Effector memory CD8-positive, alpha-beta T cell (primary cell): ENCODE results near the gene LRFN5.
A peak's percentile ranks its signal among the peaks of the same experiment; 100 is the strongest.
"Not testable (repeated sequence)": the region's sequence is repeated elsewhere in the genome, so short reads cannot be mapped to it uniquely, and the experiment has no call there.

ENCODE experiments used
- ATAC-seq: fragments of 150-1000 bp; cut with Tn5 transposase; replicated peaks from 2 replicates; pipeline ENCODE4 v1.10.0; 2021; ENCODE audit warnings: mild to moderate bottlenecking, moderate library complexity
- DNase-seq, 3 experiments: peaks; one replicate each; pipeline ENCODE4 v3.0.0; 2021
- H3K27ac Mint-ChIP-seq, 2 donors: one replicate each; pipeline ENCODE4 v1.8.0; 2022; ENCODE audit warnings: mild to moderate bottlenecking in 2 of 2, mixed read lengths in 2 of 2, moderate library complexity in 2 of 2
- H3K27me3 Mint-ChIP-seq, 2 donors: one replicate each; pipeline ENCODE4 v1.8.0; 2022; ENCODE audit warnings: mixed read lengths in 2 of 2
- H3K36me3 Mint-ChIP-seq: one replicate; pipeline ENCODE4 v1.8.0; 2022; ENCODE audit warnings: mild to moderate bottlenecking, moderate library complexity, mixed read lengths; ENCODE audit not compliant: insufficient read depth
- H3K4me1 Mint-ChIP-seq, 2 donors: one replicate each; pipeline ENCODE4 v1.8.0; 2022; ENCODE audit warnings: low read depth in 2 of 2, mixed read lengths in 2 of 2
- H3K4me3 Mint-ChIP-seq, 2 donors: one replicate each; pipeline ENCODE4 v1.8.0; 2022; ENCODE audit warnings: mild to moderate bottlenecking in 2 of 2, mixed read lengths in 2 of 2, moderate library complexity in 2 of 2
- H3K9me3 Mint-ChIP-seq, 2 donors: one replicate each; pipeline ENCODE4 v1.8.0; 2022; ENCODE audit warnings: mixed read lengths in 2 of 2
- total RNA-seq, 9 experiments: gene quantifications; one replicate each; lab custom pipeline; 2026; lab: John Stamatoyannopoulos, UW

The LRFN5 gene
- 0 to 0.30 (median 0) reads per million in 9 experiments for total RNA-seq

GRCh38 chr14:41606532-41607303, at the start of gene LRFN5:
TSS of gene LRFN5 (plus strand) at chr14:41606876.
- no peaks in the 10 kb centered on the region for H3K36me3 Mint-ChIP-seq
- no peak within 1 kb of the TSS for H3K27ac Mint-ChIP-seq
- peaks cover 0 to 4% of the 10 kb centered on the region in 2 donors for H3K9me3 Mint-ChIP-seq
- peak within 1 kb of the TSS; percentile 57 to 59 for H3K4me3 Mint-ChIP-seq
- H3K27me3 Mint-ChIP-seq = peaks cover 59 to 66% of the 10 kb centered on the region in 2 donors
- ATAC-seq (no peak), DNase-seq (no peak)
- peaks cover 7 to 13% of the 10 kb centered on the region in 2 donors for H3K4me1 Mint-ChIP-seq

GRCh38 chr14:41558490-41558889, 48.2 kb upstream of the LRFN5 start:
- ATAC-seq = no peak
- no peak overlapping the region for H3K4me3 Mint-ChIP-seq
- H3K36me3 Mint-ChIP-seq = no peaks in the 10 kb centered on the region
- H3K27ac Mint-ChIP-seq = no peak overlapping the region
- H3K27me3 Mint-ChIP-seq = no peaks in the 10 kb centered on the region
- no peaks in the 10 kb centered on the region for H3K4me1 Mint-ChIP-seq
- no peak for DNase-seq
- peaks cover 0 to 2% of the 10 kb centered on the region in 2 donors for H3K9me3 Mint-ChIP-seq

GRCh38 chr14:41566864-41567263, 39.8 kb upstream of the LRFN5 start:
- H3K36me3 Mint-ChIP-seq, H3K4me1 Mint-ChIP-seq, H3K9me3 Mint-ChIP-seq, H3K27me3 Mint-ChIP-seq, DNase-seq, H3K27ac Mint-ChIP-seq, H3K4me3 Mint-ChIP-seq, ATAC-seq: not testable (repeated sequence)

GRCh38 chr14:41568979-41569378, 37.7 kb upstream of the LRFN5 start:
- Mint-ChIP-seq H3K27me3 (no peaks in the 10 kb centered on the region), H3K4me3 (no peak overlapping the region), H3K27ac (no peak overlapping the region), H3K9me3 (peaks cover 0 to 2% of the 10 kb centered on the region in 2 donors), H3K4me1 (no peaks in the 10 kb centered on the region), H3K36me3 (no peaks in the 10 kb centered on the region)
- no peak for DNase-seq
- no peak for ATAC-seq

GRCh38 chr14:41570415-41571155, 36.1 kb upstream of the LRFN5 start:
- H3K27ac Mint-ChIP-seq = no peak overlapping the region
- no peaks in the 10 kb centered on the region for H3K4me1 Mint-ChIP-seq
- H3K36me3 Mint-ChIP-seq = no peaks in the 10 kb centered on the region
- ATAC-seq (no peak), DNase-seq (no peak)
- H3K27me3 Mint-ChIP-seq = no peaks in the 10 kb centered on the region
- no peak overlapping the region for H3K4me3 Mint-ChIP-seq
- H3K9me3 Mint-ChIP-seq = peaks cover 0 to 2% of the 10 kb centered on the region in 2 donors

GRCh38 chr14:41586237-41586636, 20.4 kb upstream of the LRFN5 start:
- Mint-ChIP-seq H3K4me3 (no peak overlapping the region), H3K9me3 (no peaks in the 10 kb centered on the region), H3K36me3 (no peaks in the 10 kb centered on the region), H3K4me1 (no peaks in the 10 kb centered on the region), H3K27me3 (no peaks in the 10 kb centered on the region), H3K27ac (no peak overlapping the region)
- no peak for DNase-seq
- no peak for ATAC-seq

GRCh38 chr14:41597647-41598046, 9.0 kb upstream of the LRFN5 start:
- H3K36me3 Mint-ChIP-seq = no peaks in the 10 kb centered on the region
- H3K4me3 Mint-ChIP-seq = no peak overlapping the region
- ATAC-seq = no peak

GRCh38 chr14:41599805-41600385, 6.8 kb upstream of the LRFN5 start:
- DNase-seq, H3K4me3 Mint-ChIP-seq, ATAC-seq, H3K27ac Mint-ChIP-seq, H3K4me1 Mint-ChIP-seq, H3K36me3 Mint-ChIP-seq, H3K9me3 Mint-ChIP-seq: not testable (repeated sequence)
- peaks cover 0 to 12% of the 10 kb centered on the region in 2 donors for H3K27me3 Mint-ChIP-seq

More at GRCh38 chr14:41597647-41598046, 9.0 kb upstream of the LRFN5 start:
- DNase-seq = no peak
- H3K27ac Mint-ChIP-seq = no peak overlapping the region
- H3K9me3 Mint-ChIP-seq = no peaks in the 10 kb centered on the region
- H3K4me1 Mint-ChIP-seq = no peaks in the 10 kb centered on the region
- H3K27me3 Mint-ChIP-seq = no peaks in the 10 kb centered on the region

- DNase-seq (no peak), ATAC-seq (no peak)
- H3K36me3 Mint-ChIP-seq = no peaks in the 10 kb centered on the region
- H3K27ac Mint-ChIP-seq = no peak overlapping the region
- H3K4me1 Mint-ChIP-seq = peaks cover 7 to 12% of the 10 kb centered on the region in 2 donors
- H3K9me3 Mint-ChIP-seq = peaks cover 0 to 1% of the 10 kb centered on the region in 2 donors
- peak overlapping the region in 1 of 2 donors; percentile 59 for H3K4me3 Mint-ChIP-seq
- peaks cover 43 to 49% of the 10 kb centered on the region in 2 donors for H3K27me3 Mint-ChIP-seq
Measured at GRCh38 chr14:41604721-41605531, 1.8 kb upstream of the LRFN5 start.

GRCh38 chr14:41605550-41606281, 960 bp upstream of the LRFN5 start:
- H3K27me3 Mint-ChIP-seq = peaks cover 49 to 56% of the 10 kb centered on the region in 2 donors
- H3K9me3 Mint-ChIP-seq = peaks cover 0 to 1% of the 10 kb centered on the region in 2 donors
- ATAC-seq (no peak), DNase-seq (no peak)
- H3K4me3 Mint-ChIP-seq = peak overlapping the region; percentile 40 to 59
- no peaks in the 10 kb centered on the region for H3K36me3 Mint-ChIP-seq
- H3K27ac Mint-ChIP-seq = no peak overlapping the region
- peaks cover 7 to 13% of the 10 kb centered on the region in 2 donors for H3K4me1 Mint-ChIP-seq

- Mint-ChIP-seq H3K36me3 (no peaks in the 10 kb centered on the region), H3K4me1 (peaks cover 7 to 13% of the 10 kb centered on the region in 2 donors), H3K27me3 (peaks cover 54 to 60% of the 10 kb centered on the region in 2 donors), H3K4me3 (peak overlapping the region; percentile 40 to 59), H3K27ac (no peak overlapping the region), H3K9me3 (peaks cover 0 to 1% of the 10 kb centered on the region in 2 donors)
- no peak for DNase-seq
- ATAC-seq = no peak
Measured at GRCh38 chr14:41606282-41606531, 469 bp upstream of the LRFN5 start.

- Mint-ChIP-seq H3K27ac (no peak overlapping the region), H3K4me1 (peaks cover 7 to 13% of the 10 kb centered on the region in 2 donors)
Measured at GRCh38 chr14:41607304-41607775, 664 bp downstream of the LRFN5 start.

More at GRCh38 chr14:41607304-41607775, 664 bp downstream of the LRFN5 start:
- peaks cover 0 to 5% of the 10 kb centered on the region in 2 donors for H3K9me3 Mint-ChIP-seq
- no peaks in the 10 kb centered on the region for H3K36me3 Mint-ChIP-seq
- H3K27me3 Mint-ChIP-seq = peaks cover 61 to 66% of the 10 kb centered on the region in 2 donors
- H3K4me3 Mint-ChIP-seq = peak overlapping the region; percentile 4 to 57
- DNase-seq (no peak), ATAC-seq (no peak)
